Activated CD8-positive, alpha-beta memory T cell treated with anti-CD3 and anti-CD28 coated beads, Interleukin-2, amount 50 U/mL, for 48 hours (primary cell): ENCODE results near the gene TOP3A.

Experiments
- DNase-seq: peaks from one replicate; pipeline ENCODE4 v3.0.0-alpha.2; 2020

The TOP3A gene

GRCh38 chr17:18270046-18270931 lies 44.5 kb downstream of the TOP3A start:
- no peak for DNase-seq

GRCh38 chr17:18267927-18268711 lies 46.7 kb downstream of the TOP3A start:
- no peak for DNase-seq

GRCh38 chr17:18267366-18267765 lies 47.4 kb downstream of the TOP3A start:
- no peak for DNase-seq

- DNase-seq = no peak
Observed at GRCh38 chr17:18263885-18264682, 50.7 kb downstream of the TOP3A start.

- no peak for DNase-seq
Observed at GRCh38 chr17:18262641-18263040, 52.2 kb downstream of the TOP3A start.

GRCh38 chr17:18262111-18262510 lies 52.7 kb downstream of the TOP3A start:
- DNase-seq = no peak

GRCh38 chr17:18261659-18262058 lies 53.1 kb downstream of the TOP3A start:
- DNase-seq = no peak

GRCh38 chr17:18261146-18261515 lies 53.7 kb downstream of the TOP3A start:
- peak; percentile 79 for DNase-seq

GRCh38 chr17:18260332-18261145 lies 54.3 kb downstream of the TOP3A start, which contains the start of gene MIEF2:
TSS of gene MIEF2 (plus strand) at chr17:18260662. CDS start at chr17:18262721, 2,059 bp downstream.
- peak; percentile 94 for DNase-seq

- no peak for DNase-seq
Observed at GRCh38 chr17:18259621-18260331, 55.0 kb downstream of the TOP3A start.

GRCh38 chr17:18258356-18259038 lies 56.3 kb downstream of the TOP3A start, which contains the start of gene FLII:
TSS of gene FLII (minus strand) at chr17:18258738. CDS start at chr17:18258690, 48 bp downstream.
- peak; percentile 81 for DNase-seq

- DNase-seq = peak; percentile 80
Observed at GRCh38 chr17:18257982-18258355, 56.8 kb downstream of the TOP3A start.

GRCh38 chr17:18257268-18257981 lies 57.4 kb downstream of the TOP3A start:
- DNase-seq = no peak

- DNase-seq = no peak
Observed at GRCh38 chr17:18256776-18257175, 58.0 kb downstream of the TOP3A start.

GRCh38 chr17:18256351-18256750 lies 58.4 kb downstream of the TOP3A start:
- DNase-seq = no peak

GRCh38 chr17:18254888-18255649 lies 59.7 kb downstream of the TOP3A start:
- no peak for DNase-seq

- DNase-seq = no peak
Observed at GRCh38 chr17:18253947-18254821, 60.6 kb downstream of the TOP3A start.

GRCh38 chr17:18253187-18253884 lies 61.5 kb downstream of the TOP3A start:
- no peak for DNase-seq
